ENCODE data around the gene EGFR.

EGFR gene

GRCh38 chr7:55043691-55044370 is 25.0 kb downstream of the EGFR start:
- no peak for DNase-seq

- no peak for DNase-seq
Observed at GRCh38 chr7:55044371-55044717, 25.5 kb downstream of the EGFR start.

- DNase-seq = no peak
Observed at GRCh38 chr7:55044791-55045190, 26.0 kb downstream of the EGFR start.

- no peak for DNase-seq
Observed at GRCh38 chr7:55046582-55047342, 27.9 kb downstream of the EGFR start.

GRCh38 chr7:55048221-55048859 is 29.5 kb downstream of the EGFR start:
- no peak for DNase-seq

GRCh38 chr7:55050281-55050680 is 31.5 kb downstream of the EGFR start:
- DNase-seq = no peak

GRCh38 chr7:55052081-55052480 is 33.3 kb downstream of the EGFR start:
- no peak for DNase-seq

- no peak for DNase-seq
Observed at GRCh38 chr7:55052741-55053427, 34.1 kb downstream of the EGFR start.

DNA sequence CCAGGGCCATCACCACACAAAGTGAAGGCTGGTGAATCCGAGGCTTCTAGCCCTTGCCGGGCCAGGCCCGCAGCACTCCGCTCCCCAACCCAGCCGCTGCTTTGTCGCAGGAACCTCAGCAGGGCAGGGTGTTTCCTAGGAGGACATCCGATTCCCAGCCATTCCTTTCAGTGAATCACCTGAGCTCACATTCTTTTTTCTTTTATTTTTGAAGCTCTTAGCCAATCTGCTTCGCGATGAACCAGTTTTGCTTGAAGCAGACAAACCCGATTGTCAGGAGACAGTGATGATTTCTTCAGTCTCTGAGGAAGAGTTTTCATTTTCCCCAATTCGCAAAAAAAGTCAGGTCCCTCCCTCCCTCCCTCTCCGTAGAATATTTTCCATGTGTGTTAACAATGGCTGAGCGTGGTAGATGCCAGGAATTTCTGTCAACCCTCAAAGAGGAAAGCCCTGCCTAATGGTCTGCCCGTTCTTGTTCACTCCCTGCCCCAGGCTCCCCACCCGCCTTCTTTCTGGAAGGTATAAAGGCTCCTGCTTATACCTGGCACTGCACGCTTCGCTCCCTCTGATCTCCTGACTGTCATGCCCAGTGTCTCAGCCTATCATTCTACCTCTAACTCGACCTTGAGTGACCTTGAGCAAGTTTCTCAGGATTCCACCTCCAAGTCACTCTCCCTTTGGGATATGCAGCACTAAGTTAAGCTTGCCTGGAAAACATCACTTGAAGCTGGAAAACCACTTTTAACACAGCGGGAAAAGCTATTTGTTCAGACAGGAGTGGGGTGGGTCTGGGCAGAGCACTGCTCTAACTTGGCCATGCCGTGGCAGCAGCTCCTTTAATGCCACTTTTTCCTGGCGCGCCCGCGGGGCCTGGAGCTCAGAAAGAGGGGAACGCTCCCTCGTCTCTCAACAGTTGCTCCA is 35.1 kb downstream of the EGFR start:
- no peak for DNase-seq

GRCh38 chr7:55054758-55055157 is 35.9 kb downstream of the EGFR start:
- no peak for DNase-seq

DNA sequence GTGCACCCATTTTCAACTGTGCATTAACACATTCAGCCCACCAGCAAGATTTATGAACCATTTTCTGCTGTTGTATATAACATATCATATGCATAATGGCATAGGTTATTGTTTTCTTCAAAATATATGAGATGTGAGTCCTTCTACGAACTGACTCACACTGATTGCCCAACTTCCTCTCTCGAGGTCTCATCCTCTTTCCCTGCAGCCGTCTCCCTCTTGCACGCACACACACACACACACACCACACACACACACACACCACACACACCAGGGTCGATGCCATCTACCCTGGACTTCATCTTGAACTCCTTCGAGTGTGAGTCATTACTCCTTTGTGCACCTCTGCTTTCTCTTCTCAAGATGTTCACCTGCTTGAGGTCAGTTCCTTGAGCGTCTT is 36.7 kb downstream of the EGFR start:
- DNase-seq = no peak

- DNase-seq = no peak
Observed at GRCh38 chr7:55056068-55056467, 37.3 kb downstream of the EGFR start.

DNA sequence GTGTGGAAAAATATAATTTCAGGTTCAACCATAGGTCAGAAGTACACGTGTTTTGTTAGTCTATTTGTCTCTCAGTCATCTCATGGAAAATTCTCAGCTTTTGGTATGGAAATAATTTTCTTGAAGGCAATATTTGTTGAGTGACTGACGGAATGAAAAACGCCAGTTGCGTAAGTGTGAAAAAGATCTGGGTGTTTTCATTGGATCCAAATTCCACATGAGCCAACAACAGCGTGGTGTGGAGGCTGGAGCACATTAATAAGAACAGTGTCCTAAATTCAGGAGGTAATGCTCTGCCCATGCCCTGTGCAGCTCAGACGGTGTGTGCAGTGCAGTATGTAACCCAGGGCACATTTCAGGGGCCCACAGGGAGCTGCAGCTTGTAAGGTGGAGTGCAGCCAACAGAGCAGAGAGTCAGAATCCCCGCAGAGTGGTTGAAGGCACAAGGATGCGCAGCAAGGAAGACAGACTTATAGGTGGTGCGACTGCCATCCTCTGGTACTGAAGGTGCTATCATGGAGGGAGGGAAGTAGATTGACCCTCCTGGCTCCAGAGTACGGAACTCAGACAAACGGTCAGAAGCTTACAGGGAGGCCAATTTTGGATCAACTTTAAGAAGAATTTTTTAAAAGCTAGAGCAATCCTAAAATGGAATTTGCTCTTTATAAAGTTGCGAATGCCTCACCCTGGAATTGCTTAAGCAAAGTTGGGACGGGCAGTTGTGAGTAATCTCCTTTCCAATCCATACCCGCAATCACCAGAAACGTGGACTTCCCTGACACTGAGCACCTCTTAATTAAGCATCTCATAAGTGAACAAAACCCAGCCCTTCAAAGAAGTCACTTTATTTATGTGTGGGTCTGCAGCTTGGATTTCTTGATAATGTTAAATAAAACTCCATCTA is 38.0 kb downstream of the EGFR start:
- no peak for DNase-seq

GRCh38 chr7:55058314-55058713 is 39.5 kb downstream of the EGFR start:
- no peak for DNase-seq

- DNase-seq = no peak
Observed at GRCh38 chr7:55059021-55059420, 40.2 kb downstream of the EGFR start.

DNA sequence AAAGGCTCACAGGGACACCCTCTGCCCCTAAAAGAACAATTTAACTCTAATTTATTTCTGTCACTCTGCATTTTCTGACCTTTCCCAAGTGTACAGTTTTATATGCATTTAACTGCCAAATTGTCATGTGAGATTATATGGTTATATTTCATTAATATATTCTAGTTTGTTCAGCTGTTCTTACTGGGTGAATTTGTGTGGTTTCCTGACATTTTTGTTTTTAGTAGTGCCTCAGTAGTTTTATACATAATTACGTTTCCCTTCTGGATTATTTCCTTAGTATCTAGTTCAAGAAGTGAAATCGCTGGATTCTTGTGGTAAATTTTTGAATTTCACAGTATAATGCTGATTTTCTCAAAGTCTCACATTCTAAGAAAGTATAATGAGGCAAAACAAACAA is 41.3 kb downstream of the EGFR start:
- DNase-seq = no peak

- no peak for DNase-seq
Observed at GRCh38 chr7:55060636-55061022, 41.8 kb downstream of the EGFR start.

DNA sequence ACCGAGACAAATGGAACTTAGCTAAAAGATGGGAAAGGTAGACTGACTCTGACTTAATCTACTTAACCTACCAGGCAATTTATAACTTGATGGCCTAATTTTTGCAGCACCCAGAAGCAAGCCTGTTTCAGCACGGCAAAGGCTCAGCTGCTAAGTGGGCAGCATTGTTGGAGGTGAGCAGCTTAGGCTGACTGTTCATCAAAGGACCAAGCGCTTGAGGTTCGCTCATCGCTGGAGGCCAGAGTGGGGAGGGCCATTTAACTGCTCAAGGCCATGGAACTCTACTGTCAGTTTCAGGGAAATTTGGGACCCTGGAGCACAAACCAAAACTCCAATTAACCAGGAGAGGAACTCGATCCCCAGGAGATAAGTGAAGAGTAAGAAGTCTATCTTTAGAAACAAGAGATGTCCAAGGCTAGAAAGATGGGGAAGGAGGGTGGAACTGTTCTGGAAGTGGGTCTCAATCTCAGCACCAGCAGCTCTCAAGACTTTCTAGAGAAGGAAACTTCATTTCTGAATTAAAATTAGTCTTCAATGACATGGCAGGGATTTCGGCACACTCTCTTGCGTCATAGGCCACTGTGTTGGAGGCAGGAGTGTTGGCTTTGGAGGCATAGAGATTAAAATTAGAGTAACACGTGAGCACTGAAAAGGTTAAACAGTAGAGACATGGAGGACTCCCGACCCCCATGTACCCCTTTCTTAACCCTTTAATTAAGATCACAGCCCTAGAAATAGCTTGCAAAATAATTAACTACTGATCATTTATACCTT is 43.1 kb downstream of the EGFR start:
- DNase-seq = no peak

- DNase-seq = no peak
Observed at GRCh38 chr7:55063061-55063460, 44.2 kb downstream of the EGFR start.

DNA sequence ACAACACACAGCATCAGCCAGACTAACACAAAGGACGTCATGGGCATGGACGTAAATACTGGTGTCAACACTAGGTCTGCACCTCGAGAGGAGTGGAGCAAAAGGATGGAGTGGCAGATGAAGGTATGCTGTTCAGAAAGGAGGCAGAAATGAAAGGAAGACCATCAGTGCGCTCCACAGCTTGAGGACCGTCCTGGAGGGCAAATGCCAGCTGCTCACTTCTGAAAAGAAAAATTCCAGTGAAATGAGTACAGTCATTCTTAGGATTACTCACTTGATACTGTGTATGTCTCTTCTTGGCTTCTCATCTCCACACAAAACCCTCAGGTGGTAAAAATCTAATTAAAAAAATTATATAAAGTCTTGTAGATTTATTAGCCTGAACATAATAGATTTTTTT is 44.8 kb downstream of the EGFR start:
- DNase-seq = no peak

GRCh38 chr7:55065079-55065478 is 46.3 kb downstream of the EGFR start:
- DNase-seq = no peak
